Islet precursor cell (in vitro differentiated cells): ENCODE measurements around the gene TMEM258.
A peak's percentile ranks its signal among the peaks of the same experiment; 100 is the strongest.

ENCODE experiments used
- DNase-seq: peaks from one replicate; pipeline ENCODE4 v3.0.0-alpha.2; 2018

Gene TMEM258

DNA sequence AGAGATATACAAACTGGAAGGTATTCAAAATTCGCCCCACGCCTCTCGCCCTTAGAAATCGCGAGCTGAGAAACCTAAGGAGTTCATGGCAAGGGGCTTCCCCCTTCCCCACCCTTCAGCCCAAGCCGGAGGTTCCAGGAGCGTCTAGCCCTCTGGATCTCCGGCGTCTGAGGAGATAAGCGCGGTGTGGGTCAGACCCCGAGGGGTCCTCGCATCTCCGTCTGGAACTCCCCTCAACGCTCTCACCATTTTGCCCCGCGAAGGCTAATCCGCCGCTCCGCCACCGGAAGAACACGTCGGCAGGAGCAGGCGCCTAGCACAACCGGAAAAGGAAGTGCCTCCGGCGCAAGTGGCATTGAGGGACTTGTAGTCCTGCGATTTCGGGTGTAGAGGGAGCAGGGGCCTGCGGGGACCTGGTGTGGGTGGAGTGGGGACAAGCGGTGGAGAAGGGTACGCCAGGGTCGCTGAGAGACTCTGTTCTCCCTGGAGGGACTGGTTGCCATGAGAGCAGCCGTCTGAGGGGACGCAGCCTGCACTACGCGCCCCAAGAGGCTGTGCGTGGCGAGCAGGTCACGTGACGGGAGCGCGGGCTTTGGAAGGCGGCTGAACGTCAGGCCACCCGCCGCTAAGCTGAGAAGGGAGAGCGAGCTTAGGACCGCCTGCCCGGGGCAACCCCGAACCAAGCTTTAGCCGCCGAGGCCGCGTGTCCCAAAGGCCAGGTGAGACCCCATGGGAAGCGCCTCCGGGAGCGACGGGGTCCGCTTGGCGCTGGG is at the start of gene TMEM258, which contains the start of gene FEN1:
Gene TMEM258 (minus strand): TSS at position 290 of the 773 bp plus-strand sequence. CDS start 41 bp downstream, at position 249.
Gene FEN1 (plus strand): TSS at position 602 of the 773 bp plus-strand sequence. CDS start 2,451 bp downstream, outside the sequence.
- peak; percentile 96 for DNase-seq

GRCh38 chr11:61841636-61842527 is 49.5 kb upstream of the TMEM258 start:
- no peak for DNase-seq

GRCh38 chr11:61840371-61840770 is 48.0 kb upstream of the TMEM258 start:
- peak; percentile 41 for DNase-seq

GRCh38 chr11:61839742-61840141 is 47.3 kb upstream of the TMEM258 start:
- DNase-seq = no peak

DNA sequence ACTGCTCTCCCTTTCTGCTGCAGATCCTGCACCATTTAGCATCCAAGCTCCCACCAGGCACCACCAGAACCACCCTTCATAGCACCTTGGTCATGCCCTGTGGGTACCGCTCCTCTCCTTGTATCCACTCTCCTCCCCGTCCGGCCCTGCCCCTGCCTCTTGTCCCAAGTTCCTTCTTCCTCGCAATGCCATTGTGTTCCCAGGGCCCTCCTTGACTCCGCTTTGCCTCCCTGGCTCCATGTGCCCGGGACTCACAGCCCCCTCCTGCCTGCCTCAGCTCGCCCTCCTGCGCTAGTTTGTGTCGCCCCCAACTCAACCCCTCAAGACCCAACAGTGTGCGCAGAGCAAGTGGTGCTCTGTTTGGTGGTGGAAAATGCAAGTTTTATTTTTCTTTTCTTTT is 46.5 kb upstream of the TMEM258 start:
- DNase-seq = no peak

DNA sequence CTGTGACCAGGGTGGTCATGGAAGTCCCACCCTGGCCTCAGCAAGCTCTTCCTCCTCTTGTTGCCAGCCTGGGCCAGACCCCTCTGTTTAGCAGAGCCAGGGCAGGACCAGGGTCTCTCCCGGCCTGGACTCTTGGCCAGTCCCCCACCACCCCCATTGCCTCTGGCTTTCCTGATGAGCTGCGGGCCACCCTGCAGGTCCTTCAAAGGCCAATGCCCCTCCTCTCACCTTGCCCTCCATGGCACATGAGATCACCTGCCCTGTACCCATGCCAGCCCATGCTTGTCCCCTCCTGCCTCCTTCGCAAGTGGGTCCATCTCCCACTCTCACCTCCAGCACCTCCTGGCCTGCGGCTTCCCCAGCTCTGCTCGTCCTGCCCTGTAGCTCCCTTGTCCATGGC is 46.1 kb upstream of the TMEM258 start:
- no peak for DNase-seq

DNA sequence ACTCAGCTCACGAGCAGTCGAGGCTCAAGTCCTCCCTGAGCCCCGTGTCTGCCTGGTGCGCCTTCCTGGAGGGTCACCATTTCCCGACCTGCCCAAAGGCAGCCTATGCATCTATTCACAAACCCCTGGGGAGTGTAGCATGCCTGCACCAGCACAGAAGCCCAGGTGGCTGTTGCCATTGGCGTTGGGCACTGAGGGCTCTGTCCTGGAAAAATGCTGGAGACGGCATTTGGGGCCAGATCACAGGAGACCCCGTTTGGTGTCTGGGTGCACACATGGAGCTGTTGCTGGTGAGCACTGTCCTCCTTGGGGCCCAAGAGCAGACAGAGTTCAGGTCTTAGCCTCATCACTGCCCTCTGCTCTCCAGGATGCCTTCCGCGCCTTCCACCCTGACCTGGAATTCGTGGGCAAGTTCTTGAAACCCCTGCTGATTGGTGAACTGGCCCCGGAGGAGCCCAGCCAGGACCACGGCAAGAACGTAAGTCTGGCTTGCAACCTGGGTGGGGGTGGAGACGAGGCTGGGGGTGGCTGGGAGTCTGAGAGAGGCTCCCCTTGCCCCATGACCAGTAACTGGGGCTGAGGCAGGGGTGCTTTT is 45.1 kb upstream of the TMEM258 start:
- DNase-seq = peak; percentile 46

DNA sequence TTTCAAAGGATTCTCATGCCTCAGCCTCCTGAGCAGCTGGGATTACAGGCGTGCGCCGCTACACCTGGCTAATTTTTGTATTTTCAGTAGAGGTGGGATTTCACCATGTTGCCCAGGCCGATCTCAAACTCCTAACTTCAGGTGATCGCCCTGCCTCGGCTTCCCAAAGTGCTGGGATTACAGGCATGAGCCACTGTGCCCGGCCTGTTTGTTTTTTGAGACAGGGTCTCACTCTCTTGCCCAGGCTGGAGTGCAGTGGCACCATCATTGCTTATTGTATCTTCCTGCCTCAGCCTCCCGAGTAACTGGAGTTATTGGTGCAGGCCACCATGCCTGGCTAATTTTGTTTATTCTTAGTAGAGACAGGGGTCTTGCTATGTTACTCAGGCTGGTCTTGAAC is 43.8 kb upstream of the TMEM258 start:
- DNase-seq = no peak

DNA sequence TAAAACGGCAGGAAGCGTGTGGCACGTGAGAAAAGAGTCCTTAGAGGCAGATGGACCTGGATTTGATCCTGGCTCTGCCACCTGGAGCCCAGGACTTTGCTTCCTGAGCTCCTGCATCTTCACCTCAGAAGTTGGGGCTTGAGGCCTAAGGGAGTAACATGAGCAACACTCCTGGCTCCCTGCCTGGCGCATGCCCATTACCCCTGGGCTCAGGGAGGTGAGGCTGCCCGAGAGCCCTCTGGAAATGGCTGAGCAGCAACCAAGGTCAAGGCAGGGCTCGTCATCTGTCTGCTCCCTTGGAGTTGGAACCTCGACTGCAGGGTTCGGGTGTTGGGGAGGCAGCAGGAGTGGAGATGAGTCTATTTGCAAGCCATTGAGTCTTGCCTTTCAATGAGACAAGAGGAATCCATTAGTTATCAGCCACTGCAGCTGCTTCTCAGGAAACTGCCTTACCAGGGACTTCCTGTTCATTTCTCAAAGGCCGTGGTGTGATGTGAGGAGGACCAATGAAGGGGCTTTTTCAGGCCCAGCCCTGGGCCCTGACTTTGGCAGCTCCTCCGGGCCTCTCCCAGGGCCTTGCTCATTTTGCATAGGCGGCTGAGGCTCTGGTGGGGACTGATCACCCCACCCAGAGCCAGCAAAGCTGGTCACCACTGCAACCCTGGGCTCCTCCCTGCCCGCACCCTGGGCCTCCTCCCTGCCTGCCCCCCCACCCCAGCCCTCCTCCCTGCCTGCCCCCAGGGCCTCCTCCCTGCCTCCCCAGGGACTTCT is 42.1 kb upstream of the TMEM258 start:
- peak; percentile 90 for DNase-seq

DNA sequence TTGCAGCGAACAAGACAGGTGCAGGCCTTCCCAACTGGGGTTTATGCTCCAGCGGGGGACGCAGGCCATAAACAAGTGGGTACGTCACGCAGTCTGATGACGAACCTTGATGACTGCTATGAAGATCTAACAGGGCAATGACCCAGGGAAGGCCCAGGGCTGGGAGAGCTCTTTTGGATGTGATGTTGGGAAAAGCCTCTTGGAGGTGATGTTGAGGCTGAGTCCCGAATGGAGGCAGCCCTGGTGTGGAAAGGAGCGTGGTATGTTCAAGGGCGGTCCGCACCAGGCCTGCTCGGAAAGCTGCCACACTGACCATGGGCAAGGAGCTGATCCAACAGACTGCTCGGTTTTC is 41.5 kb upstream of the TMEM258 start:
- DNase-seq = no peak

DNA sequence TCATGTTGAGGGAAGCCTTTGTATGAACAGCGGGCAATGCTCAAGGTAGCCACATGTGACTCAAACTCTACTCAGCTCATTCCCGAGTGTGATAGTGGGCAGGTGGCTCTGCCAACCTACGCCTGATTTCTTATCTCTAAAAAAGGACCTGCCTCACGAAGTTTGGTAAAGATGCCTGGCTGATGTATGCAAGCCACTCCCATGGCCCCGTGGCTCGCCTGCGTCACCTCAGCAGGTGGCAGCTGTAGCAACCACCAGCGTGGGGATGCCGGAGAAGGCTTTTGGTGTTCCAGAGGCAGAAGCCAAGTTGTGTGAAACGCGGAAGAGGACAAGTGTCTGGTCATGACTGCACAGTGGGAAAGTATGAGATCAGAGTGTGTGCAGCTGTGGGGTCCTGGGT is 41.1 kb upstream of the TMEM258 start:
- DNase-seq = no peak

DNA sequence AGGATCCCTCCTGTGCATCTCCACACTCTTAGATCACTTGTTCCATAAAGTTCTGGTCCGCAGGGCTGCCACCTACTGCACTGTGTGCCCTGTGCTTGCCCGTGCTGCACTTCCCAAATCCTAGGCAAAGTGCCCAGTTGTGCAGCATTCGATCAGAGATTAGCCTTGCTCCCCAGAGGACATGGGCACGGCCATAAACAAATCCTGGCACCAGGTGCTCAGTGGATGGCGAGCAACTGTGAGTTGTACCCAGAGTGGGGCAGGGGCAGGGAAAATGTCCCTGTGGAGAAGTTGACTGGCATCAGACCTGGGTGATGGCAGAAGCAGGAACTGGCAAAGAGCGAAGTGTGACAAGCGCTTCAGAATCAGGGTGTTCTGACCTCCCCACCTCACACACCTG is 40.4 kb upstream of the TMEM258 start:
- DNase-seq = no peak

DNA sequence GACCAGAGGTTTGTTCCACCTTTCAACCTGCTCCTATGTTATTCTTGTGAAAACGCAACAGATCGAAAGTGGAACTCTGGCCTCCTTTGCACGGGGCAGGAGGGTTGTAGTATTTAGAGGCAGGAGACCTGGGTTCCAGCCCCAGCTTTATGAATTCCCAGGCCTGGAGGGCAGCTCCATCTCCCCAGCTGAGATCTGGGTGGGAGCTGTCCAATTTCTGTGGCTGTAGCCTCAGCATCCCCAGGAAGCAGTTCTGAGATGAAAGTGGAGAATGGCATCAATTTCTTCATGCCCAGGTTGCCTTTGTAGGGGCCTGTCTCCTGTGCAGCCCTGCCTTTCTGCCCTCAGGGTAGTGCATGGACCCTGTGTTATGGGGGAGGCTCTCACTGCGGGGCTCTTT is 39.8 kb upstream of the TMEM258 start:
- no peak for DNase-seq

DNA sequence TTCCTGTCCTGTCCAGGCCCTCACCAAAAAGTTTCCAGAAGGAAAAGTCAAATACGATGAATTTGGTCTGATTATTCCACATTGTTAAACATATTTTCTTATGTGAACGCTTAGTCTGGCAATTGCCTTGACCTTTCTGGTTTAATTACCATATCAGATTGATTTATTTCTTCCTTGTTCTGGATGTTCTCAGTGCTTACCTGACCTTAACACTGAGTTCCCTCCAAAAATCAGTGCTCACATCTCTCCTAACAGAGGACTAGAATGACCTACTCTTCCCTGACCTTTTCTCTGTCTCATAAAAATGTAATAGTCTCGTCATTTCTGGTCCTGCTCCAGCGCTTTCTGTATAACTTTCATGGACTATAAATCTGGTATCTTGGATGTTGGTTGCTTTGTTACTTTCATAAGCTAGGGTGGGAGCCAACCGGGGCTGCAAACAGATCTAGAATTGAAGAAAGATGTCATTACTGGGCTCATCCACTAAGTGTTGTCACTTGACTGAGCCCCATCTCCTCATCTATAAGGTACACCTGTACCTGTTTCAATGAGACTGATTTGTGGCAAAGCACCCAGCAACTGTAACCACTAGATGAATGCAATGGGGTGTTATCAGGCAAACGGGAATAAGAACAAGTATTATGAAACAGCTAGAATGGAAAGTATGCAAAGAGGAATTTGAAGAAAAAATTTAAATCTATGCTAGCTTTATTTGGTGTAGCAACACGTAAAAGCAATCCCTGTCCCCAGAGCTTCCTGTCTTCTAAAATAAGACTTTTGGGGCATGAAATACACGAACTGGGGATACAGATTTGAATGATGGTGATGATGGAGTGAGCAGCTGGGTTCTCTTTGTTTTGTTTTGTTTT is 38.1 kb upstream of the TMEM258 start:
- no peak for DNase-seq

GRCh38 chr11:61829806-61830205 is 37.4 kb upstream of the TMEM258 start:
- no peak for DNase-seq

DNA sequence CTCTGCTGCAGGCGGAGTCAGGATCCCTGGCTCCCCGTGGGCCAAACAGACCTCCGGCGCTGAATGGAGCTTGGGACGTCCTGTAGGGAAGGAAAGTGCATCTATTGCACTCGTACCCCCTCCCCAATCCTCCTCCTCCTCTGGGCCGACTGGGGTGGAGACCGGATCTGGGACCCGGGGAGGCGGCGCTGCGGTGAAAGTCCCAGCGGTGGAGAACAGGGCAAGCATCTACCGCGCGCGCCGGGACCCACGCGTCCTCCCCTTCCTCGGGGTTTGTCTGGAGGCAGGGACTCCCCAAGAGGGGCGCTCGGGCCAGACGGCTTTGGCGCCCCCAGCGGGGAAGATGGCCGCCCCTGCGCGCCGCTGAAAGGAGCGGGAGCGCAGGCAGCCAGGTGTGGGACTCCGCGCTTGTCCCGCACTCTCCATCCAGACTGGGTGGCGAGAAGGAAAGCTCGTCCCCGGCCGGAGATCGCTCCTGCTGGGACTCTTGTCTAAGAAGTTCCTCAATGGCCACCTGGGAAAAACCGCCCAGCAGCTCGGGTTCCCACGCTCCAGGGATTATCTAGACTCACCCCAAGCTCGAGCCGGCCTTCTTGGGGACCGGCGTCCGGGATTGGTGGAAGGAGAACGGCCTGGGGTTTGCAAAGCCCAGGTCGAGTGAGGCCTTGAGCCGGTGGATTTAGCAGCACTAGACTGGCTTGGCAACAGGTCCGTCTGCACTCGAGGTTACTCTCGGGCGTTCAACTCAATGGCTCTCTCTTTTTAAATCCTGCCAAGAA is 36.4 kb upstream of the TMEM258 start:
- DNase-seq = peak; percentile 65

DNA sequence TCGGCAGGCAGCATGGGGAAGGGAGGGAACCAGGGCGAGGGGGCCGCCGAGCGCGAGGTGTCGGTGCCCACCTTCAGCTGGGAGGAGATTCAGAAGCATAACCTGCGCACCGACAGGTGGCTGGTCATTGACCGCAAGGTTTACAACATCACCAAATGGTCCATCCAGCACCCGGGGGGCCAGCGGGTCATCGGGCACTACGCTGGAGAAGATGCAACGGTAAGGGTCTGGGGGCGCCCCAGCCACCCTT is 35.9 kb upstream of the TMEM258 start:
- no peak for DNase-seq

DNA sequence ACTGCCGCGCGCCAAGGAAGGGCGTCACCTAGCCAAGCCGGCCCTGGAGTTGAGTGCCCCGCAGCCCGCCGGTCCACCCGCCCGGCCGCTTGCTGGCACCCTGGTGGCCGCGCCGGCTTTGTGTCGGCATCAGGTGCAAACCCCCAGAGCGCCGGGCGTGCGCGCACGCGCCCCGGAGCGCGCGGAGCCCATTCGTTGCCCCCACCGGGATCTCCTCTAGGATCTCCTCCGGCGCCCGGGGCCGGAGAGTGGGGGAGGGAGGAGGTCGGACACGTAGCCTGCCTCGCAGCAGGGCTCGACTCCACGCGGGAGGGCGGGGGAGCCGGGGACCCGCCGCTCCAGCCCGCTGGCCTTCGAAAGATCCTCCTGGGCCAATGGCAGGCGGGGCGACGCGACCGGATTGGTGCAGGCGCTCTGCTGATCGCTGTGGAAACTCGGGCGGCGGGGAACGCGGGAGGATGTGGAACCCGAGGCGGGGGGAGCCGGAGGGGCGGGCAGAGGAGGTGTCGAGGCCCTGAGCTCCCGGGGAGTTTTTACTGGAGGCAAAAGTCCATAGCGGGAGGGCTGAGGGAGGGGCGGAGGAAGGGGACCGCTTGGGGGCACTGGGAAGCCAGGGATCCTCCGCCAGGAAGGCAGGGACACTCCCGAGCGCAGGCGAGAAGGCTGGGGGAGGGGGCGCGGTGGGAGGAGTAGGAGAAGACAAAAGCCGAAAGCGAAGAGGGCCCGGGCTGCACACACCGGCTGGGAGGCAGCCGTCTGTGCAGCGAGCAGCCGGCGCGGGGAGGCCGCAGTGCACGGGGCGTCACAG is 35.4 kb upstream of the TMEM258 start, which contains the start of gene FADS2:
Gene FADS2 (plus strand): TSS at position 730 of the 808 bp plus-strand sequence. CDS start 91 bp downstream, outside the sequence.
- peak; percentile 100 for DNase-seq

DNA sequence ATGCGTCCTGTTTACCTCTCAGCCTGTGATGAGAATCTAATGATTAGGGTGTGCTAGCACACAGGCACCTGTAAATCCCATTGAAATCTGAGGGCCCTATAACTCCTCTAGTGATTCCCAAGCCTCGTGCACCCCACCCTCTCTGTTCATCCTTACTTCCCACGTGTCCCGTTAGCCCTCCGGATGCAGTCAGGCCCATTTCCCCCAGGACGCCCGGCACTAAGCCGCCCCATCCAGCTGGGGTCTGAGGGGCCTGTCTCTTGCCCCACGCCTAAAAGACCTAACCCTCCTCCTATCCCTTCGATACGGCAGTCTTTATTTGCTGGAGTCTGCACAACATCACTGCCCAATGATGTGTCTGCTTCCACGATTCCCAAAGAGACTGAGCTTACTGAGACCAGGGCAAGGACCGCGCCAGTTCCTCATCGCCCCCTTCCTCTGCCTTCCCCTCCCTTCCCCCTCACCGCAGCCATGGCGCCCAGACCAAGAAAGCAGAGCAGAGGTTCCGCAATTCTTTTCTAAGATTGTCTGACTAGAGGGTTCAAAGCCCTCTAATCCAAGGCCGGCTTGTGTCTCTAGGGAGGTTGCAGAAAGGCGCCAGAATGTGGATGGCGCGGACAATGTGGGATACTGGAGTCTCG is 34.7 kb upstream of the TMEM258 start:
- DNase-seq = no peak

- no peak for DNase-seq
Observed at GRCh38 chr11:61820174-61820573, 27.8 kb upstream of the TMEM258 start.
